SH-SY5Y (cell line): ENCODE data around the gene LRRFIP1.

Source experiments
- GATA2 ChIP-seq: IDR thresholded peaks from 2 replicates; pipeline ENCODE4 v1.6.1; 2011; ENCODE audit warnings: mild to moderate bottlenecking, low read depth, low read length
- GATA3 ChIP-seq: IDR thresholded peaks from 2 replicates; pipeline ENCODE4 v1.6.1; 2011; ENCODE audit warnings: low read depth, mild to moderate bottlenecking, low read length, moderate library complexity

LRRFIP1 gene

DNA sequence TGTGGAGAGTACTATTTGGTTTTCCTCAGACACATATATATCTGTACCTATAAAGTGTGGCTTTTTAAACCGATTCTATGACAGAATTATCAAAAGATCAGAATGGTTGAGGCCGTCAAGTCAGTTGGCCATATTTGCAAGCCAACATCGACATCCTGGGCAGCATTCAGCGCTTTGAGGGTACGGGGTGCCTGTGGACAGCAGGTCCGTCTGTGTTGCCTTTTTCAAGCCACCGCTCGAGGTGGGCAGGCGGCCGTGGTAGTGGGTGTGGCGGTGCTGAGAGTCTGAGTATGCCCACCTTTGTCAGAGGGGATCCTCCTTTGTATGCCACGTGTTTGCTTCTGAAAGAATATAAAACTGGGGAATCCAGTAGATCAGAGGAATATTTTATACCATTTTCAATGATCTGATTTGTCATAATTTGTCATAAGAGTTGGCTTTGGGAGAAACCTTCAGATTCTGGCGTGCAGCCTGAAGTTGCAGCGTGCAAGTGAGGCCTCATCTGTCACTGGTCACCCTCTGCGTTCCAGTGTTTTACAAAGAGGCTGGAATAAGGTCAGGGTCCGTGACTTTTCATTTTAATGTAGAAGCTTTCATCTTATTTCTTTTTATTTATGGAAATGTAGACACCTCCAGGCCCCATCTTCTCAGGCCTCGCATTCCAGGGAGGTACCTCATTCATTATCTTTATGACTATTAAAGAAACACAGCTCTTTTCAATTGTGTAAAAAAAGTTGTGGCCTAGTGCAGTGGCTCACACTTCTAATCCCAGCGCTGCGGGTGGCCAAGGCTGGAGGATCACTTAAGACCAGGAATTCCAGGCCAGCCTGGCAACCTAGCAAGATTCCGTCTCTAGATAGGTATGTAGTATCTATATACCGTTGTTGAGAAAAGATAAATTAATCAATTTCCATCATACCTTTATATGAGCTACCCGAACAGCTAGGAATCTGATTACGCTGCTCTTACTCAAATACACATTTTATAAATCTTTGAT, 133.4 kb downstream of the LRRFIP1 start:
- TF ChIP-seq GATA2 = no peak
- no peak for TF ChIP-seq GATA3

DNA sequence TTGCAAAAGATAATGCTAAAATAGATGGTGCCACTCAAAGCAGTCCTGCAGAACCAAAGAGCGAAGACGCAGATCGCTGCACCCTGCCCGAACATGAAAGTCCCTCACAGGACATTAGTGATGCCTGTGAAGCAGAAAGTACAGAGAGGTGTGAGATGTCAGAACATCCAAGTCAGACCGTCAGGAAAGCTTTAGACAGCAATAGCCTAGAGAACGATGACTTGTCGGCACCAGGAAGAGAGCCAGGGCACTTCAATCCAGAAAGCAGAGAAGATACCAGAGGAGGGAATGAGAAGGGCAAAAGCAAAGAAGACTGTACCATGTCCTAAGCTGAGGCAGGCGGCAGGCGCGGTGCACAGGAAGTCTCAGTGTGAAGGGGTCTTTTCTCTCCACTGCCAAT, 136.4 kb downstream of the LRRFIP1 start:
- TF ChIP-seq GATA2 (no peak), GATA3 (no peak)

DNA sequence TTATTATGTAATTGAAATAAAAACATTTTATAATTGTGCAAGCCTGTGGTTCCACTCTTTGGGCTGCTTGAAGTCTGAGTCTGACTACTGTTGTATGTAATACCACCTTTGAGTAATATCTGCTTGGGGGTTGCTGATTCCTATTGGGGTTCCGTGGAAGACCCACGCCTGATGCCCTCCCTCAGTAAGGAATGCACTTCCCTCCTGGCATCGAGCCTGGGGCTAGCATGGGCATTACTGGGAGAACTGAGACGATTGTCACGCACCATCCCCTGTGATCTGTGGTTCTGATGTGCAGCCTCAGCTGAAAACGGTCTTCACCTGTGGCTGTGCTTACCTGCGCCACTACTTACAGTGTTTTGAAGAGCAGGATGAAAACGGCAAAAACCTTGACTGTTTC, 138.5 kb downstream of the LRRFIP1 start:
- TF ChIP-seq GATA3 = no peak
- no peak for TF ChIP-seq GATA2

DNA sequence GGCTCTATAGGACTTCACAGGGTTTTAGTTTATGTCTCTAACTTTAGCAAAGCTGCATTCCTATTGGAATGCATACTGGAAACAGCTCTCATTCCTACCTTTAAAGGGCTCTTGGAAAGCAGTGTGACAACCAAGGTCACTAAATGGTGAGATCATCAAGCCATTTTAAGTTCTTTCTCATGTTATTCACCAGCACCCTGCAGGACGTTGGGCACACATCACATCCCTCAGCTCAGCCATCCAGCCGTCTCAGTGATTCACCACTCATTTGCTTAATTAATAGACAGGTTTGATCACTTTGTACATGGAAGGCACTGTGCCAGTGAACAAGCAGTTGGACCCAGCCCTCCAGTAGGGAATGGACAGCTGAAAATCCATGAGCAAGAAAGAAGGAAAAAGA, 139.0 kb downstream of the LRRFIP1 start:
- TF ChIP-seq GATA2 (no peak), GATA3 (no peak)

DNA sequence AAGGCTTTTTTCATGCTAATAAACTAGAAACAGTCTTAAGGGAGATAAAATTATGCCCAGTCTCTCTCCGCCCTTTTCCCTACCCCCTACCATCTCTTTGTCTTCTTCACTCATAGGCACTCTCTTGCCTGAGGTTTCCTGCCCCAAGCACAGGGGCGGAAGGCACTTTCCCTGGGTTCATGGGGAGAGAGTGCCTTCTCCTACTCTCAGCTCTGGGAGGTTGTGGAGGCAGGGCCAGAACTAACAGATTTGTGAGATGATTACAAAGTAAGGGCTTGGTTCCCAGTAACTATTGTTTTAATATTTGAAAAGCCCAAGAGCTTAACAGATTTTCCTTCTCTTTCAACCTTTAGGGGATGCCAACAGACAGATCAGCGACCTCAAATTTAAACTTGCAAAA, 145.1 kb downstream of the LRRFIP1 start:
- TF ChIP-seq GATA2 (no peak), GATA3 (no peak)

DNA sequence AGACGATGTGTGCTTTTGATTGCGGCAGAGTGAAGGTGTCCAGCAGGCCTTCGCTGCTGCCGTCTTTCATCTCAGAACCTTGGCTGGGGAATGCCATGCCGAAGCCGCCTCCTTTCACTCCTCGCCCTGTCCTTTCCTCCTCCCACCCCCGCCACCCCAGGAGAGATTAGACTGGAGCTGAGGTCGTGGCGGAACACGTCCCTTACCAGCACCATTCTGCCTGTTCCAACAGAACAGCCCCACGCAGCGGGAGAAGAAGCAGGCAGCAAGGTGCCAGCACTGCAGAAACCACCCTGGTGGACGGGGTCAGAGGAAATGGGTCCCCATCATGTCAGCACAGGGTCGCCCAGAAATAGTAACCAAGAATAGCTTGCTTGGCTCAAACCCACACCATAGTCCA, 146.4 kb downstream of the LRRFIP1 start:
- TF ChIP-seq GATA3 (no peak), GATA2 (no peak)

DNA sequence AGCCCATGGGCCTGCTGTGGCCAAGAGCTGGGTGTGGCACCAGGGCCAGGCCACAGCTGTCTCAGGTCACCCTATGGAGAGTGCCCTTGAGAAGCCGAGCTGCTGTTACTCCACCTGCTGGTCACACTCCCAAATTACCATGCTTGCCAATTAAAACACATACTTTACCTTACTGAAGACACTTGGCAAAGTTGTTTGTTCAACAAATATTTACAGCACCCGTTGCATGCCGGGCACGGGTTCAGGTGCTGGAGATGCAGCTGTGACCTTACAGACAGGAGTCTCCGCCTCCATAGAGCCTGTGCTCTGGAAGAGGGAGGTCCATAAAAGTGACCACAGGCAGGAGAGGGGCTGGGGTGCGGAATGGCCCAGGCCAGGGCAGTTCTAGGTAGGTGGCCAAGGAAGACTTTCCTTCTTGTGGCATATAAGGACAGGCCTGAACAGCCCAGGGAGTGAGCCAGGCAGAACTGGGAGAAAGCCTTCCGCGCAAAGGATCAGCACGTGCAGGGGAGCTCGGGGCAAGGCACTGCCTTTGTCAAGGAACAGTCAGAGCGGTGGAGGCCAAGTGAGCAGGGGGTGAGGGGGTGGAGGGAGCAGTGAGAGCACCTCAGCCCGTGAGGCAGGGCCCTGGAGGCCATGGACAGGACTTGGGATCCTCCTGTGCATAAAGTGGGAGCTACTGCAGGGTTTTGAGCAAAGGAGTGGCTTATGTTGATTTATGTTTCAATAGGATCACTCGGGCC, 147.6 kb downstream of the LRRFIP1 start:
- no peak for TF ChIP-seq GATA3
- no peak for TF ChIP-seq GATA2

DNA sequence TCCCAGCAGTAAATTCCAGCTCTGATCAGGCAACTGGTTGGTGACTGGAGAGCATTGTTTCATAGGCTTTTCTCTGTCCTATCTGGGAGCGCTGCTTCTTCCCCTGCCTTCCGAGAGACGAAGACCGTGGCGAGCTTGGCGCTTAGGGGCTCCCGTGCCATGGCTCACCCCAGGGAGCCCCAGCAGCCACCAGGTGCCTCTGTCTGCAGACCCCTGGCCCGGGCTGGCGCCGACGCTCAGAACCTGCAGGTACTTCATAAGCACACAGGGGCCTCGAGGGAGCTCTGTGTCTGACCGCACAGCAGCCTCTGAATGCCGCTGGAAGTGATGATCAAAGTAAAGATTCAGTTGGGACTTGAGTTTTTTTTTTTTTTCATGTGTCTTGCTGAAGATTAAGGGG, 152.1 kb downstream of the LRRFIP1 start:
- no peak for TF ChIP-seq GATA3
- no peak for TF ChIP-seq GATA2

DNA sequence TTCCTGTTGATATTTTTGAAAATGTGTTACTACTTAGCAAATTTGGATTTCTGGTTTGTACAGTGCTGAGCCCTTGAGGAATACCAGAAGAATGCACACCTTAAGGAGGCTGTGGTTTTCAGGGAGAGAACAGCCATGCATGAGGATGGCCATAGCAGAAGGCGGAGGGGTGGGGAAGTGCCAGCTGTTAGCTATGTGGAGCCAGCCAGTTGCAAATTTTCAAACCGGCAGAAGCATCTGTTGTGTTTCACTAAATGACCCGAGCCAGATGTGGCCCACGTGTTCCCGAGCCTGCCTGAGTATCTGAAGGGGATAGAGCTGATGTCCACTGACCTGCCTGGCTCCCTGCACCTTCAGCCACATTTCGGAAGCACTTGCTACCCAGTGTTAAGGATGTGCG, 154.8 kb downstream of the LRRFIP1 start:
- TF ChIP-seq GATA3 (no peak), GATA2 (no peak)

DNA sequence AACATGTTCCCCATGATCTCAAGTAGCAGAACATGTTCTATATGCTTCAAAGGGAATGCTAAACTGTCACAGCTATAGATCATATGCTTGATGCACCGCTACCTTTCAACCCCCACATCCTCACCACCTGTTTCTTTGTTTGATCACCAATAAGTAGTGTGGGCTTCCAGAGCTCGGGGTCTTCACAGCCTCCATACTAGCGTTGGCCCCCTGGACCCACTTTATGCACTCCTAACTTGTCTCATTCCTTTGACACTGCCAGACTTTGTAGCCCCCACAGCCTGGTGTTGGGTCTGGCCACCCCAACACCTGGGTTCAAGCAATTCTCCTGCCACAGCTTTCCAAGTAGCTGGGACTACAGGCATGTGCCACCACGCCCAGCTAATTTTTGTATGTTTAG, 159.5 kb downstream of the LRRFIP1 start:
- TF ChIP-seq GATA3 (no peak), GATA2 (no peak)

DNA sequence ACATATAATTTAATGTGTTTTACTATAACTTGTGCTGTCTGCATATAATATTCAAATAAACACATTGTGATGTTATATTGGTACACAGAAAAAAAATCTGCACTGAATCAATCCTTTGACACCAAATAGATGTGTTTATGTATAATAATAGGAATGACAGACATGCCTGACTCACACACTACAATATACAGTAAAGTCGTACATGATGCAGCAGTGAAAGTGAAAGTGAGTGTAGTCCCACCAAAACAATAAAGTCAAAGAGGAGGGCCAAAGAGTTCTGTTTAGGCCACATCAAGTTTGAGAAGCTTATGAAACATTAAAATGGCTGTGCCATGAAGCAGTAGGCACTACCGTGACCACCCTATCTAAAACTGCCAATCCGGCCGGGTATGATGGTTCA, 163.0 kb downstream of the LRRFIP1 start:
- no peak for TF ChIP-seq GATA3
- TF ChIP-seq GATA2 = no peak

DNA sequence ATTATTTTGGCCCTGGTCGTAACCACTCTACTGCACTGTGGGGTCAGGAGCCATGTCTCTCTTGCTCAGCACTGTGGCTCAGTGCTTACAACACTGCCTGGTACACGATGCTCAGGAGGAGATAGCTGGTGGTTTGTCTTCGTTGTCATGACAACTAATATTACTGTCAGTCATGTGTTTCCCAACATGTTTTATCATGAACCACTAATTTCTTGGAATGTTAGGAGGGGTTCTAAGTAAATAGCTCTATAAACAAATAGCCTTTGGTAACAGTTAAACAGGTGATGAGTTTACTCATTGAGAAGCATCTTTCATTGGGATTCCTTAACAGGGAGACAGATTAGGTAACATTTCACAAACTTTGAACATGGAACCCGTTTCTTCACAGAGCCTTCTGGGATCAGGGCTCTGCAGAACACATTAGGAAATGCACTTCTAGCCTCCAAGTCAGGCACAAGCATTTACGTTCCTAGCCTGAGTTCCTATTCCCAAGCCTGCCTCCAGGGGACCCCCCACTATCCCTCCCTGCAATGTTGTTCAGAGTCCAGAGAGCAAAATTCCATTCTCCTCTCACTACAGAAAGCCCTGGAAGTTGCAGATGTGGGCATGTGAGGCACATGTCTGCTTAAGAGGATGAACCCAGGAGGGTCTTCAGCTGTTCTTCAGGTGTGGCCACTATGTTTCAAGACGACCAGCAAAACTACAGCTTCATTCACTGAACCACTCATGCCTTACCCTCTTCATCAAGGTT, 164.8 kb downstream of the LRRFIP1 start:
- TF ChIP-seq GATA3 = no peak
- no peak for TF ChIP-seq GATA2

DNA sequence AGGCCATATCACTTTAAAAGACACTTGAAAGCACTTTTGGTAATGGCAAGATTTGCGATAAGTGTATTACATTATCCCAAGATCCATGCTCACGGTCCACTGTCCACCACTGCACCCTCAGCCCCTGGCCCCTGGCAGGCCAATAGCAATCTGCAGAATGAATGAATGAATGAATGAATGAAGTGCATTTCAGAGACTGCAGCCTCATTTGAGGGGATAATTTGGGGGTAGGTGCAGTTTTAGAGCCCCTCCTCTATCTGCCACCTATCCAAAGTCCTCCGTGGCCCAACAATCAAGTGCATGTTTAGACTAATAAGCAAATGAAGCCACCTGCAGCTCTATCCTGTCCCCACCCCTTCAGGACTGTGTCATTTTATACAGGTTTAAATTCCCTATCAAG, 169.9 kb downstream of the LRRFIP1 start:
- no peak for TF ChIP-seq GATA2
- no peak for TF ChIP-seq GATA3

DNA sequence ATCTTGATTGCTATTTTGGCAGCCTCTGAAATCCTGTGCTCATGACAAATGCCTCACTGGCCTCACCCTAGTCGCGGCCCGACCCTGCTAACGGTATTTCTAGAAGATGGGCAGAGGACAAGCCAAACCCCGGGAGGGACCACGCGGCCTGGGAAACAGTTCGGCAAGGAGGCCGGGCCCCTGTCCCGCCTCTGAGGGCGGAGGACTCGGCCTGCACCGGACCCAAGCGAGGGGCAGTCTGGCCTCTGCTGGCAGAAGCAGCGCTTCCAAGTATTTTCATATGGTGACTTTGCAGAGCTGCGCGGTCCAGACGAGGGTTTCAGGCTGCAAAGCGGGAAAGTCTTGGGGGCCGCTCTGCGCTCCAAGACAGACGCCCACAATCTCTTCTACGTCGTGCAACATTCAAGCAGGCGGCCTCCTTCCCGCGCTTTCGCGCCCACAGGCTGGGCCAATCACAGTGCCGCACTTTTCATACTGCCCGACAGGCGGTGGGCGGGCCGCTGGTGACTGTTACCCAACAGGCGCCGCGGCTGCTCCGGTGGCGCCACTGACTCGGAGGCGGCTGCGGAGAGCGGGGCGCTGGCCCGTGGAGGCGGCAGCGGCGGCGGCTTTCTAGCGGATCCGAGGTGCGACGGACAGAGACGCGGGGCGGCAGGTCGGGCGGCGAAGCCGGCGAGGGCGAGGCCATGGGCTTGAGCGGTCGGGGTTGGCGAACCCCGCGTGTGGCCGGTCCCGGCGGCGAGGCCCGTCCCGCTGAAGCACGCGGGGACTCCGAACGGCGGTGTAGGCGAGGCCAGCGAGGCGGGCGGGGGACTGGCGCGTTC, 171.1 kb downstream of the LRRFIP1 start, which contains the start of gene RBM44:
RBM44 (plus strand) TSS at position 544 of the 824 bp plus-strand sequence. CDS start 14,831 bp downstream, outside the sequence.
- TF ChIP-seq GATA3 (no peak), GATA2 (no peak)

DNA sequence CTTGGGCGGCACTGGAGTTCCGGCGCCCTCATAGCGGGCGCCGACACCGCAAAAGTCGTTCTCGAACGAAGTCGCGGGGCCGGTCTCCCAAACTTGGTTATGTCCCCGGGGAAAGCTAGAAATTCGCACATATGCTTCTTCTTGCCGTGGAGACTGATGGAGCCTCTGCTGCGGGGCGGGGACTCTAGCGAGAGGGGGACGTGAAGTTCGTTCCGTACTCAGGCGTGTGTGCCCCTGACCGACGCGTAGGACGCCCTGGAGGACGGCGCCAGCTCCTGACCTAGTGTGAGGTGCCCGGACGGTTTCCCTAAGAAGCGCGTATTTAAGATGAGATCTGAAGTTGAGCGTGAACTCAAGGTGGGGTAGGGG, 171.7 kb downstream of the LRRFIP1 start:
- TF ChIP-seq GATA3 (no peak), GATA2 (no peak)
